HG03571 (cell line): ENCODE data around the gene EFNA5.
A peak's percentile ranks its signal among the peaks of the same experiment; 100 is the strongest.
"Not testable (repeated sequence)": the region's sequence is repeated elsewhere in the genome, so short reads cannot be mapped to it uniquely, and the experiment has no call there.

Experiments
- ATAC-seq: cut with Tn5 transposase; IDR thresholded peaks from one replicate; pipeline ENCODE4 v1.9.1; 2021; ENCODE audit not compliant: unreplicated experiment

EFNA5 gene

DNA sequence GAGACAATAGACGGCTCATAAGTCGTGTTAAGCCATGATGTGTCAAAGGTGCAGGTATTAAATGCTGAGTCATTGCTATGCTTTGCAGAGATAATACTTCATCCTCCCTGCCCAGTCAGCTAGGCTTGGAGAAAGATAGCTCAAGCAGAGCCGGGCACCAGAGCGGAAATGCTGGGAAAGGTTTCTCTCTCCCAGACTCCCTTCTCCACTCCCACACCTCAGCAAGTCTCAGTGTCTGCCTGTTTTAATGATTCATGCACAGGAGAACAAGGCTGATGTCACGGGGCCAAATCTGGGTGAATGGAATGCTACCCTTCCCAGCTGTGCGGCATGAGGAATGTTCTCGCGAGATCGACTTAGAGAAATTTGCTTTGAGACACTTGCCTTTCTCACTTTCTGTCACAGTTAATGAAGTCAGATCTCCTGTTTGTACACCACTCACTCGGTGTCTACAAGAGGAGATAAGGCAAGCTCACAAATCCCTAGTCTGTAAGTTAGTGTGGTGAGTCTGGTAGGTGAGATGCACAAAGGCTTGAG is 204.4 kb downstream of the EFNA5 start:
- ATAC-seq, result no peak

DNA sequence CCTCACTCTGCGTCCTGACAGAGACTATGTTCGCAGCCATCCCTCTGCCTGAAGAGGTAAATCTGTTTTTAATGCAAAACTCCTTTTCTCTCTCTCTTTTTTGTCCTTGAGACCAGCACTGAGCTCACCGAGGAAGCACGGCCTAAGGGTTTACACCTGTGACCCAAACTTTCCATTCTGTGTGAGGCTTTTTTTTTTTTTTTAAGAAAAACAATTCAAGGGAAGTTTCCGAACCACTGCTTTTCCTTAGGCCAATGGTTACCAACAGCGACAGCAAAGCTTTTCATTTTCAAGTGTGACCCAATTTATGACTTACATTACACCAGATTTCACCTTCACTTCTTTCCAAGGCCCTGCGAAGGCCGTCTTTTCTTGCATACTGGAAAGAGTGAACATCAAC is 205.9 kb downstream of the EFNA5 start:
- ATAC-seq, result no peak

DNA sequence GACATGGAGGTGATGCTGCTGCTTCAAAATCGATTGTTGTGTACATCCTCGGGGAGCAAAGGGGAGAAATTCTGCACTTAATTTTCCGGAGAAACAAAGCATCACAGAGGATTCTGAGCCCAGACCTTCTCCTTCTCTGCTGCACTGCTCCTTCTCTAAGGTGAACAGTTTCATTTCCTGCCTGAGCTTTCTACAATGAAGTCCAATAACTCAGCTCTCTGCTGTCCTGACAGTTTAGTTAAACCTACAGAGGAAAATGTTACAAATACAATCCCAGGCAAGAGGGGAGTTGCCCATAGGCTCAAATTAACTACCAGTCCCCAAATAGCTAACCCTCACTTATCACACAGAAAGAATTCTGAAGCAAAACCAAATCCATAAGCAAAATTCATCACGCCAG is 206.3 kb downstream of the EFNA5 start:
- no peak for ATAC-seq

DNA sequence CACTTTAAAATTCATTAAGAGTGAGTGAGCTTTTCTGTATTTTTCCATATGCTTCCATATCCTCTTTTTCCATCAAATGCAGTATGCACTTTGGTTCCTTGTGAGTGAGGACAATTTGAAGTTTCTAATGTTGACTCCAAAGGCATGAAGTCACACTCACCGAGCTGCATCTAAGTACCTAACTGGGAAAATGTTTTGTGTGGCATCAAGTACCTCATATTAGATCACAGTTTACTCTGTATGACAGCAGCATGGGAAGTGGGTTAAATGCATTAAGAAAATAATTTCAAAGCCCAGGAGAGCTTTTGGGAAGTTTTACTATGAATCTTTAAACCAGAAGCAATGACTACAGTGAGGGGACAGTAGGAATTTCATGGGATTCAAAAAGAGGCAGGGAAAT is 207.0 kb downstream of the EFNA5 start:
- ATAC-seq, result no peak

DNA sequence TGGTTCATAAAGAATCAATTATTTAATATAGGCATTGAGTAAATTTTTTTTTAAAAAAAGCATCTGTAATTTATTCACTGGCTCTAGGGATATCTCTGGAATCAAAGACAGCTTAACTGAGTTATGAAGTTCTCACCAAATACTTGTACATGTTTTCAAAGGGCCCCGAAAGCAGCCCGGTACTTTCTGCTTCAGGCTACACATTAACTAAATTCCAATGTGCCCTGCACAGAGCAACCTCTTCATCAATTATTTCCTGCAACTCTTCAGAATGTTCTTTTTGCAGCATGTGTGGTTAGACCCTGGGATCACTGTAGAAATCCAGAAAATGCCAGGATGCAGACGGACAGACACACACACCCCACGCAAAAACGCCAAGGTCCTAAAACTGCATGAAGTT is 209.0 kb downstream of the EFNA5 start:
- no peak for ATAC-seq

DNA sequence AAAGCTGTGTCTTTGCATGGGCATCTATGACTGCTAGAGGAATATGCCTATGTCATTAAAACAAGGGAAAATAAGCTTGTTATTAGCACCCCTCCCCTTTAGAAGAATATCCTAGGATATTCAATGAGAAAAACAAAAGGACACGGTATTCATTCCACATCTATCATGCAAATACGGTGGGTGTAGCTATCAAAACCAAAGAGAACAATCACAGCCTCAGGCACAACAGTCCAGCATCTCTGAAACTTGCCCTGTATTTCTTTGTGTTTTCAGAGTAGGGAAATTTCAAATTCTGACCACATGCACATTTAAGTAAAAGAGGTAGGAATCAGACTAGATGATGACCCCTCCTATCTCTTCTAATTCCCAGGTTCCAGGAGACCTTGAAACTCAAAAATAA is 209.9 kb downstream of the EFNA5 start:
- no peak for ATAC-seq

DNA sequence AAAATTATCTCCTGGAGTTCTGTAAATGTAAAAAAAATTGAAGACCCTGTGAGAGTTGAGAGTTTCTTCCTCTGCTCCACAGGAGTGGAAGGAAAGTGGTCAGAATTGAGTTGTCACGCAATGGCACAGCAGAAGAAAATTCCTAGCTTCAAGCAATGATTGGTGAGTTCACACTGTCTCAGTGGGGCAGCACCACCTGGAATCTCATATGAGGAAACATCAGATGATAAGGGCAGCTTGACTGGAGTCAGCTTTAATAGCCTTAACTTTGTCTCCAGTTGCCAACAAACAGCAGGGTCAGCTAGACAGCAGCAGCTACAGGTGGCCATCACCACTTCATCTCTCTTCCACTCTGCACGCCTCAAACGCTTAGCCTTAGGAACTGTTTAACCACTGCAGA is 211.1 kb downstream of the EFNA5 start:
- no peak for ATAC-seq

DNA sequence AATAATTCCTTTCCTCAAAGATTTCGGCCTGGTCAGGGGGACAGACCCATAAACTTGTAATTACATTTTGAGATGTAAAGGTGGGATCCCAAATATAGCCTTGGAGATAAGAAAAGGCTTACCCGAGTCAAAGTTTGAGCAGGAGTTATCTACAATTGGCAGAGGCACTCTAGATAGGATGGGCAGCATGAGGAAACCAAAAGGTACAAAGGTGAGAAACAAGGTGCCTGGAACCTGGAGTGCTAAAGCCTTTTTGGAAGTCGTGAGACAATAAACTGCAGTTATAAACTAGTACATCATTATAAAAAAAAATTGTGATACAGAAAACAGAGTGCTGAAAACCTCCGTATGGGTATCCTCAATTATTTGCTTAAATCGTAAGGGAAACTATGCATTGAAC is 212.4 kb downstream of the EFNA5 start:
- no peak for ATAC-seq

DNA sequence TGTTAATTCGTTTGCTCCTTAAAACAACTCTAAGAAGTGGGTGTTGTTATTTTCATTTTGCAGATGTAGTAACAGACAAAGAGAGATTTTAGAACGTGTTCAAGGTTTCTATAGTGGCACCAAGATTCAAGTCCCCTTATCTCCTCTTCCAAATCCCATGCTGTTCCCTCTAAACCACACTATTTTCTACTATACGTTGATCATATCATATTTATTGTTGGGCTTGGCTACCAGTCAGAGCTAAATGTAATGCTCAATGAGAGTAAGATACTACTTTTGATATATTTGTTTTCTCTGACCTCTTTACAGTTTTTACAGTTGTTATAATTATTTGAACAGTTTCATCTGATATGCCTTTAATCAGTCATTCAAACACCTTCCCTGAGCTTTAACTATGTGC is 212.9 kb downstream of the EFNA5 start:
- no peak for ATAC-seq

DNA sequence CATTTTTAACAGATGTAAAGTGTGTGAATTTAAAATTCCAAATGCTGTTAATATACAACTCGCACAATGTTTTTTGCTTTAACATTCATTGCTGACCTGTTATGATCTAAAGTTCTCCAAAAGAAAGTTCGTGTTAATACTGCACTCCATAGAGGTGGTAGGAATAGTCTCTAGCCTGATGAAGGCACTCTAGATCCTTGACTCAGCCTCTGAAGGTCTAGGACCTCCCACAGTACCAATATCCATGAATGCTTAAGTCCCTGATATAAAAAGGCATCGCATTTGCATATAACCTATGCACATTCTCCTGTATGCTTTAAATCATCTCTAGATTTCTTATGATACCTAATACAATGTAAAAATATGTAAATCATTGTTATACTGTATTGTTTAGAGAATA is 213.6 kb downstream of the EFNA5 start:
- ATAC-seq, result no peak

DNA sequence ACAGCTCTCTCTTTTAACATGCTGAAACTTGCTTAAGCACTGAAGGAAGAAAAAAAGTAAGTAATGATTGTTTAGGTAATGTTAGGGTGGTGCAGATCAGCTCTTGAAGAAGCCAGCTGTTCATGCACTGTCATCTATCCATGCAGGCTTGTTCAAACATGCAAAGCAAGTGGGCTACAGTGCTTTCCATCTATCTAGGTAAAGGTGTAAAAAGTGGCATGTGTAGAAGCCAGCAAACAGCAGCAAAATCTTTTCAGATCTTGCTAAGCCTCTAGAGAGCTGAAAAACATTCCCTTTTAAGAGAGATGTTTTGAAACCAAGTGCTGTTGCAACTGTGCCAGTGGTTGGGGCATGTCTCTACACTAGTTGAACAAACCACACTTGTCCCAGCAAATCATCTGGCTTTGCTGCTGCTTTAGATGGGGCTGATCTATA is 214.4 kb downstream of the EFNA5 start:
- peak; percentile 75 for ATAC-seq

DNA sequence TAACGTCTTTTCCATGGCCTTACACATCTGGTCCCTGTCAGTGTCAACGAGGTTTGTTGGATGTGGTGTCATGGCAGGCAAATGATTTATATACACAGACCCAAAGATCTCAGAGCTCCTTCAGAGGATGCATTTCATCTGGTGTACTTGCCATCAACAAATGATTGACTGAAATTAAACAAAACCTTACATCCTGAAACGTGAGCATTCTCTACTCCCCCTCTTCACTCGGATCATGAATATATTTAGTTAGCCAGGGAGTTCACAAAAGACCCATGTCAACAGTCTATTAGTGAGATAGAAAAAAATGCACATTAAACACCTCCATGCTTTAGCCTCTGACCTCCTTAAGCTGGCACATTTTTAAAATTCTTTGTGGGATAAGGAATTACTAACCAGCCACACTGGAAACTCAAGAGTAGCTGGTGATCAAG is 215.6 kb downstream of the EFNA5 start:
- no peak for ATAC-seq

DNA sequence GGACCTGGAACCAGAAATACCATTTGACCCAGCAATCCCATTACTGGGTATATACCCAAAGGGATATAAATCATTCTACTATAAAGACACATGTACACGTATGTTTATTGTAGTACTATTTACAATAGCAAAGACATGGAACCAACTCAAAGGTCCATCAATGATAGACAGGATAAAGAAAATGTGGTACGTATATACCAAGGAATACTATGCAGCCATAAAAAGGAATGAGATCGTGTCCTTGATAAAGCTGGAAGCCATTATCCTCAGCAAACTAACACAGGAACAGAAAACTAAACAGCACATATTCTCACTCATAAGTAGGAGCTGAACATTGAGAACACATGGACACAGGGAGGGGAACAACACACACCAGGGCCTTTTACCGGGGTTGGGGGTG is 218.9 kb downstream of the EFNA5 start:
- ATAC-seq, result not testable (repeated sequence)

DNA sequence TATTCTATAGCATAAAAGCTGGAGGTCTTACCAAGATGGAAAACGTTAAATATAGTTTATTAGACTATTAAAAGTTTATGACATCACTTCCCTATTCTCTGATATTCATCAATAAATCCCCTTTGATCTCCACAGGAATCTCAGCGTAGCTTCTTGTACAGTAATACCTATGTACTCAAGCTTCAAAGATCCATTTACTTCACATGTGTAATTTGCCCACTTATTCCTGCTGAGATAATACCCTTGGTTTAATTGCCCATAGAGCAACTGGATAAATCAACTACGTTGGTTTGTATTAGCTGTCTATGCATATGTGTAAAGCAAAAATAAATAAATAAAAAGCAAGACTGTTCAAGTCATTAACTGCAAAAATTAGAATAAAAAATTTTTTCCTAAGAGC is 219.7 kb downstream of the EFNA5 start:
- ATAC-seq, result no peak

DNA sequence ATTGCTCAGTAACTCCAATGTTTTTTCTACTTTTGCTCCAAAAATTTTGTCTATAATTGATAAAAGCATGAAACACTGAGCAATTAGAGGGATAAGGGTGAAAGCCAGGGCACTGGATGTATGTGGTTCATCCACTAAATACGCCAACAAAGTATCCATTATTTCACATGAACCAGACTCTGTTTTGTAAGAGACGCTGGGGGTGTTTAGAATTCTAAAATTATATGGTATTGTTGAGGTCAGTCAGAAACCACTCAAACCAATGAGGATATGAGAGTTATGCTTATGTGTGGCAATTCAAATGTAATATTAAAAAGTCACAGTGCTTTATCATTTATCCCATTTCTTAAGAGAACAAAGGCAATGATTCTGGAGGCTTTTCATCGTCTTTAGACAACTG is 220.2 kb downstream of the EFNA5 start:
- no peak for ATAC-seq

DNA sequence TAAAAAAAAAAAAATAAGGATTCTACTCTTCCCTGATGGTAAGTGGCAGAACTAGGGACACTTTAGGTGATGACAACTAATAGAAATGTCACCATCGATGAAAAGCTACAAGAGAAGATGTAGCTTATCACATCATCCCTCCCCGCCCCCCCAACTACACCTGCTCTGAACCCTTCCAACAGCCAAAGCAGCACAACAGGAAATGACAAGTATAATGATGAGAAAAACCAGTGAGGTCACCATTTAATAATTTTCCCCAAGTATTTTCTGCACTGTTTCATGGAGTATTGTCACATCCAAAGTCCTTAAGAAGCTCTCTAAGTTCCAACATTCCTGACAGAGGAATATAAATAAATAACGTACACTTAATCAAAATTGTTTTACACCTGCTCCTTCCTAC is 221.4 kb downstream of the EFNA5 start:
- ATAC-seq, result no peak

DNA sequence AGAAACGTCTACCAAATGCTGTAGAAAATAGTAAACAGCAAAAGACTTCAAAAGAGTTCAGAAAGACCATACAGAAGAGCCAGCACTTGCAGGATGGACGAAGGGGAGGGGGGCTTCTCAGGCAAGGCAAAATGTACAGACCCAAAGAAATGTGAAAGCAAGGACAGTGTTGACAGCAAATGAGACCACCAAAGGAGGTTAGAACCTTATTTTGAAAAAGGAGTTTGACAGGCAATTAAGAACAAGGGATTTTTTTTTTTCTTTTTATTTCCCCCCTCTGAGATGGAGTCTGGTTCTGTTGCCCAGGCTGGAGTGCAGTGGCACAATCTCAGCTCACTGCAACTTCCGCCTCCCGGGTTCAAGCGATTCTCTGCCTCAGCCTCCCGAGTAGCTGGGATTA is 223.2 kb downstream of the EFNA5 start:
- no peak for ATAC-seq

DNA sequence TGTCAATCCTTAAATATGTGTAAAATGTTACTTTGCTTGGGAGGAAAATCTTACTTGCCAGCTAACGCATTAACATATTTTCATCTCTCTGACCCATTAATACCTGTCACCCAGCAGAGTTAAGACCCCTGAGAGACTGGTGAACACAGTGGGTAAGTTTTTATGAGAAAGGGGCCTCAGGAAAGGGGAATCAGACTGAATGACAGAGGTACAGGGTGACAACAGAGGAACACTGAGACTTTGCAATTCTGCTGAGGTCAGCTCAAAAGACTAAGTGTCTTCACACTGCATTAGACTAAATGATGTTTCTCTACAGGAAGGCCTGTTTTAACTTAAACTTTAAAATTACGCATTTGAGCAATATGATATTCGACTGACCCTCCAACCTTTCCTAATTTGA is 223.8 kb downstream of the EFNA5 start:
- no peak for ATAC-seq

DNA sequence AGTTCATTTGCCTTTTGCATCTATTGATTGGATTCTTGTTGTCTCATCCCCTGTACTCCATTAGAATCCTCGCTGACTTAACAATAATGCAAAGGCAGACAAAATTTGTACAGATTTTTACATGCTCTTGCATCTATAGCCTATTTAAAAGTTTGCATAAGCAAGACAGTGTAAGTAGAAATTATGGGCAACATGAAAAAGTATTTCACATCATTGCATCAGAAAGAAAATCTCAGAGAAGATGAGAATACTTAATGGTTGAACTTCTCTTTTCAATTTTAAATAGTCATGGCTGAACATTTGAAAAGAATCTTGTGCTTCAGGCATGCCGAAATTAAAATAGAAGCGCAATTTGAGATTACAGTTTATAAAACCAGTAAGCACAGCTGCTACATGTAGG is 226.4 kb downstream of the EFNA5 start:
- no peak for ATAC-seq

DNA sequence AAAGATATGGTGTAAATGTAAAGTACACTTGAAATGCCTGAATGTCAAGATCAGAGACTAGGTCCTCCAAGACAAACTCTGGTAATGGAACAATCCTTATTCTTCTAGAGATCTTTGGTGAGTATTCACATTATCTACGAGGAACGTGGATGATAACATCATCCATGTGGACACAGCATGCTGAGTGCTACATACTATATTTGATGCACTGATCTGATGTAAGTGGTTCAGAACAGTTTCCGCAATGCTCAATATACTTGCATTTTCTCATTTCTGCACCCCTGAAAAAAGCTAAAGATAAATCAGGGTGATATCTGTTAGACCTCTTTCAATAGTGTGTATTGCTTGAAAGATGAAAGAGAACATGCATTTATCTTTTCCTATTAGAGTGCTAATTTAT is 226.8 kb downstream of the EFNA5 start:
- ATAC-seq, result no peak

DNA sequence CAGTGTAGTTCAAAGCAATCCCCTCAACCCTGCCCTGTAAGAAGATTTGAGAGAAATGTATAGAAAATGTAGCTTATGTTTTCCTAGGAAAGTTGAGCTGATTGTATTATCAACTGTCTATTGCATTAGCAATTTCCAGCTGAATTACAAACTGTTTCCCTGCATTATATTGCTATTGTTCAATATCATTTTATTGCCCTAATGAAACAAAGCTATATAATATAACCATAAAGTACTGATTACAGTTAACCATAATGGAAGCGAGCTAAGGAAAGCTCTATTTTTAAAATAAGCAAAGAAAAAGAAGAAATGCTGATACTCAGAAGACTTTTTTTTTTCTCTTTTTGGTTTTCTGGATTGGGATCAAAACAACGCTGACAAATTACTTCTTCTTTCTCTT is 228.3 kb downstream of the EFNA5 start:
- ATAC-seq, result no peak

DNA sequence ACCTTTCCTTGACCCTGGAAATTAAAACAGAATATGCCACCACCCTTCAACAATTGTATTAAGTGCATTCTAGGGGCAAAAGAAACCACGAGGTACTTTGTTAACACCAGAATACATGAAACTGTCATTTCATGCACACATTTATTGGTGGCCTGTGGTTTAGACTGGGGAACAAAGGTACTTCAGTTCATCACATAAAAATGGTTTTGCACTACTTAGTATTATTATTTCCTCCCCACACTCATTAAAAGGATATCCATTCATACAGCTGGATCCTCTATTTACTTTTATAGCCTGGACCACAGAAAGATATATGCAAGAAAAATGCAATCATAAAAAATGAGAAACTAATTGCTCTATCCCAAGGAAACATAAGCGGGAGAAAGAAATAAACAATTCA is 230.9 kb downstream of the EFNA5 start:
- no peak for ATAC-seq

DNA sequence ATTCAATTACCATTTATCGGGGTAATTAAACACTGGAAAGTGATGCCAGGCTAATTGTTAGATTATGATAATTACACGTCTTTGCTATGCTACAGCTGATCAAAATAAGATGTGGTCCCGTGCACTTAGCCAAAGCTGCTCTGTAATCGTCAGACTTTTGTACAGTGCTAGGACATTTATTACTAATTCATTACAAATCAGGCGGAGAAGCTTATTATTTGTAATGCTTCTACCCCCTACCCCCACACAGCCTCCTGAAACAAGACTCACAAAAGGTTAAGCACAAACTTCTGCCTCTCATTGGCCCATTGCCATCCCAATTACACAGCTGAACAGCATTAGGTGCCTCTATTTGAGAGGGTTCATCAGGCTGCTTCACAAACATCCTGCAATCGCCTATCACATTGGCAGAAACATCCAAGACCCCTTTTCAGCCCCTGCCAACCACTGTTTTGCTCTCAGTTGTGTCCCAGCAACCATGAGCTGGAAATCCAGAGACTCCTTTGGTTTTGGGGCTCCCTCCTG is 232.7 kb downstream of the EFNA5 start:
- no peak for ATAC-seq

DNA sequence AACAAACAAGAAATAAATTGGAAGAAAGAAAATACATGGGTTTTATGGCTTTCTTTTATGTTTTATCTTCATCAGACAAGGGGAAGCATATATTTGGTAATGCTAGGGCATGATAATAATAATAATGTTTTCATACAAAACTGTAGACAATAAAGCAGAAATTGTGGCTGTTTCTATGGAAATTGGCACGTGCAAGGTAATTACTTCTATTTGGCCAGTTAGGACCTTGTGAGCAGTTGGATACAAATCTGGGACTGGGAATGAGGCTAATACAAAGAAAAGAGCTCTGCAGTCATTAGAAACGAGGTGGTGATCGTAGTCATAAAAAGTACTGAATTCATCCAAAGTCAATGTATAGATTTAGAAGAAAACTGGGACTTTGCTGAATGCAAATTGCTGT is 233.6 kb downstream of the EFNA5 start:
- ATAC-seq, result no peak
